Calu3 (cell line): ENCODE results near the gene KHK. TPM values are rescaled to one million over a fixed set of nuclear protein-coding genes. Genes with fewer than 3 reads are reported as not detected.

Source experiments
- BruUV-seq: library from RNA; stranded (reverse); fragments of 400-500 nt; replicated peaks from 2 replicates; lab custom pipeline; 2021; lab: Mats Ljungman, UMichigan
- CTCF ChIA-PET: fragments of 300-600 bp; sonication (Branson Sonifier 250); formaldehyde crosslinking; loops from one replicate; lab custom pipeline; 2022; ENCODE audit warnings: antibody characterized with exemption; lab: Charles Lee
- DNase-seq: peaks from one replicate; pipeline ENCODE4 v3.0.0; 2022
- H3K27ac Mint-ChIP-seq: one replicate; pipeline ENCODE4 v1.8.0; 2022; ENCODE audit warnings: mixed read lengths; ENCODE audit not compliant: unreplicated experiment
- H3K27me3 Mint-ChIP-seq: one replicate; pipeline ENCODE4 v1.8.0; 2022; ENCODE audit warnings: mixed read lengths; ENCODE audit not compliant: unreplicated experiment
- H3K36me3 Mint-ChIP-seq: one replicate; pipeline ENCODE4 v1.8.0; 2022; ENCODE audit warnings: mild to moderate bottlenecking, moderate library complexity, mixed read lengths; ENCODE audit not compliant: insufficient read depth, unreplicated experiment
- H3K4me1 Mint-ChIP-seq: one replicate; pipeline ENCODE4 v1.8.0; 2022; ENCODE audit warnings: mild to moderate bottlenecking, low read depth, mixed read lengths; ENCODE audit not compliant: unreplicated experiment
- H3K4me3 Mint-ChIP-seq: one replicate; pipeline ENCODE4 v1.8.0; 2022; ENCODE audit warnings: mild to moderate bottlenecking, low read depth, moderate library complexity, mixed read lengths; ENCODE audit not compliant: unreplicated experiment
- H3K9me3 Mint-ChIP-seq: one replicate; pipeline ENCODE4 v1.8.0; 2022; ENCODE audit warnings: low read depth, mixed read lengths; ENCODE audit not compliant: unreplicated experiment
- CTCF ChIP-seq: fragments of 200-600 bp; IDR thresholded peaks from one replicate; pipeline ENCODE4 v1.8.0; 2022; ENCODE audit warnings: antibody characterized with exemption; ENCODE audit not compliant: unreplicated experiment
- intact Hi-C: fragments of 100-400 bp; cut with micrococcal nuclease; formaldehyde crosslinking; loops from one replicate; pipeline ENCODE4 v1.10.0; 2022; ENCODE audit not compliant: unreplicated experiment
- total RNA-seq: library from RNA; stranded (reverse); gene quantifications from 2 replicates; pipeline ENCODE4 v1.2.3, GENCODE V29; 2022

KHK gene
- total RNA-seq, 1 experiment from 2014 or later, result 4.2 TPM

- BruUV-seq, result no TSS peak
- peaks cover 21% of the 10 kb centered on the region for H3K36me3 Mint-ChIP-seq
- no peak for TF ChIP-seq CTCF
- no peak overlapping the region for H3K4me3 Mint-ChIP-seq
- DNase-seq, result no peak
- no peaks in the 10 kb centered on the region for H3K9me3 Mint-ChIP-seq
- H3K4me1 Mint-ChIP-seq, result peaks cover 7% of the 10 kb centered on the region
- H3K27ac Mint-ChIP-seq, result no peak overlapping the region
- no peaks in the 10 kb centered on the region for H3K27me3 Mint-ChIP-seq
- CTCF ChIA-PET, result interaction anchor here (0.7 to 2.7 kb wide), 2 partner anchors 54 to 126 kb away, joined by 9 to 10 read pairs; no protein-coding TSS in a partner anchor
- intact Hi-C loops, result no loop called here
These were observed 1.3 kb downstream of the KHK start for GRCh38 chr2:27087823-27088410.

- no peak overlapping the region for H3K27ac Mint-ChIP-seq
- CTCF ChIA-PET, result no interaction called here
- H3K4me1 Mint-ChIP-seq, result peaks cover 7% of the 10 kb centered on the region
- DNase-seq, result no peak
- H3K9me3 Mint-ChIP-seq, result no peaks in the 10 kb centered on the region
- H3K36me3 Mint-ChIP-seq, result peaks cover 21% of the 10 kb centered on the region
- intact Hi-C loops, result no loop called here
- no peak overlapping the region for H3K4me3 Mint-ChIP-seq
- no peaks in the 10 kb centered on the region for H3K27me3 Mint-ChIP-seq
- no peak for TF ChIP-seq CTCF
- BruUV-seq, result no TSS peak
These were observed 2.1 kb downstream of the KHK start for GRCh38 chr2:27088634-27089033.

- Mint-ChIP-seq H3K27ac (no peak overlapping the region), H3K4me3 (no peak overlapping the region), H3K27me3 (no peaks in the 10 kb centered on the region), H3K4me1 (peaks cover 14% of the 10 kb centered on the region), H3K9me3 (no peaks in the 10 kb centered on the region), H3K36me3 (peaks cover 21% of the 10 kb centered on the region)
- CTCF ChIA-PET, result interaction anchor here (0.6 kb wide), 1 partner anchor 18 kb away, joined by 5 read pairs; the partner anchor contains the start of gene OST4
- BruUV-seq, result no TSS peak
- no peak for DNase-seq
- no peak for TF ChIP-seq CTCF
- intact Hi-C loops, result no loop called here
These were observed 2.8 kb downstream of the KHK start for GRCh38 chr2:27089111-27089954.

GRCh38 chr2:27091746-27092695 is 5.4 kb downstream of the KHK start:
- intact Hi-C loops, result no loop called here

More at GRCh38 chr2:27091746-27092695, 5.4 kb downstream of the KHK start:
- H3K4me1 Mint-ChIP-seq, result peaks cover 17% of the 10 kb centered on the region
- no peak for TF ChIP-seq CTCF
- peaks cover 3% of the 10 kb centered on the region for H3K36me3 Mint-ChIP-seq
- no peaks in the 10 kb centered on the region for H3K27me3 Mint-ChIP-seq
- H3K27ac Mint-ChIP-seq, result no peak overlapping the region
- no peak for DNase-seq
- H3K4me3 Mint-ChIP-seq, result no peak overlapping the region
- CTCF ChIA-PET, result no interaction called here
- H3K9me3 Mint-ChIP-seq, result no peaks in the 10 kb centered on the region
- no TSS peak for BruUV-seq
